ENCODE measurements around the gene RAPGEF5.

The RAPGEF5 gene

GRCh38 chr7:22210355-22210754, 146.6 kb downstream of the RAPGEF5 start:
- ATAC-seq (replicated peaks) = peak in 1 of 2 donors; percentile 60
- no peak overlapping the region for H3K4me3 Mint-ChIP-seq
- H3K36me3 Mint-ChIP-seq = peaks cover 0 to 8% of the 10 kb centered on the region in 2 donors
- H3K27ac Mint-ChIP-seq = no peak overlapping the region
- DNase-seq = no peak
- no peaks in the 10 kb centered on the region for H3K9me3 Mint-ChIP-seq
- H3K27me3 Mint-ChIP-seq = no peaks in the 10 kb centered on the region
- peaks cover 10 to 14% of the 10 kb centered on the region in 2 donors for H3K4me1 Mint-ChIP-seq

GRCh38 chr7:22208799-22209198, 148.2 kb downstream of the RAPGEF5 start:
- Mint-ChIP-seq H3K9me3 (no peaks in the 10 kb centered on the region), H3K27ac (no peak overlapping the region), H3K36me3 (no peaks in the 10 kb centered on the region), H3K4me1 (peaks cover 9 to 10% of the 10 kb centered on the region in 2 donors), H3K4me3 (no peak overlapping the region), H3K27me3 (no peaks in the 10 kb centered on the region)
- DNase-seq (no peak), ATAC-seq (replicated peaks) (no peak)

- H3K4me1 Mint-ChIP-seq = peaks cover 9 to 10% of the 10 kb centered on the region in 2 donors
- ATAC-seq (replicated peaks) = no peak
- H3K9me3 Mint-ChIP-seq = no peaks in the 10 kb centered on the region
- no peak overlapping the region for H3K27ac Mint-ChIP-seq
- no peak for DNase-seq
- no peak overlapping the region for H3K4me3 Mint-ChIP-seq
- H3K36me3 Mint-ChIP-seq = no peaks in the 10 kb centered on the region
- no peaks in the 10 kb centered on the region for H3K27me3 Mint-ChIP-seq
Measured at GRCh38 chr7:22207724-22208225, 149.2 kb downstream of the RAPGEF5 start.

GRCh38 chr7:22205631-22206030, 151.3 kb downstream of the RAPGEF5 start:
- no peaks in the 10 kb centered on the region for H3K9me3 Mint-ChIP-seq
- H3K27ac Mint-ChIP-seq = no peak overlapping the region
- H3K4me3 Mint-ChIP-seq = no peak overlapping the region

GRCh38 chr7:22204312-22204711, 152.6 kb downstream of the RAPGEF5 start:
- no peak for DNase-seq
- Mint-ChIP-seq H3K27ac (no peak overlapping the region), H3K4me1 (peaks cover 5 to 9% of the 10 kb centered on the region in 2 donors), H3K9me3 (no peaks in the 10 kb centered on the region), H3K27me3 (no peaks in the 10 kb centered on the region), H3K36me3 (no peaks in the 10 kb centered on the region), H3K4me3 (no peak overlapping the region)
- no peak for ATAC-seq (replicated peaks)

More at GRCh38 chr7:22205631-22206030, 151.3 kb downstream of the RAPGEF5 start:
- Mint-ChIP-seq H3K27me3 (no peaks in the 10 kb centered on the region), H3K36me3 (no peaks in the 10 kb centered on the region), H3K4me1 (peaks cover 9 to 10% of the 10 kb centered on the region in 2 donors)
- ATAC-seq (replicated peaks) = no peak
- DNase-seq = no peak

- Mint-ChIP-seq H3K27me3 (no peaks in the 10 kb centered on the region), H3K4me1 (no peaks in the 10 kb centered on the region), H3K27ac (no peak overlapping the region), H3K36me3 (no peaks in the 10 kb centered on the region), H3K9me3 (no peaks in the 10 kb centered on the region), H3K4me3 (no peak overlapping the region)
- DNase-seq (no peak), ATAC-seq (replicated peaks) (no peak)
Measured at GRCh38 chr7:22202141-22202540, 154.8 kb downstream of the RAPGEF5 start.

- no peak overlapping the region for H3K27ac Mint-ChIP-seq
- no peak for DNase-seq
- ATAC-seq (replicated peaks) = no peak
- no peaks in the 10 kb centered on the region for H3K9me3 Mint-ChIP-seq
- no peak overlapping the region for H3K4me3 Mint-ChIP-seq
- H3K36me3 Mint-ChIP-seq = no peaks in the 10 kb centered on the region
- H3K27me3 Mint-ChIP-seq = no peaks in the 10 kb centered on the region
- no peaks in the 10 kb centered on the region for H3K4me1 Mint-ChIP-seq
Measured at GRCh38 chr7:22201186-22201880, 155.6 kb downstream of the RAPGEF5 start.

GRCh38 chr7:22200777-22201176, 156.2 kb downstream of the RAPGEF5 start:
- DNase-seq = no peak
- Mint-ChIP-seq H3K36me3 (no peaks in the 10 kb centered on the region), H3K4me1 (no peaks in the 10 kb centered on the region), H3K27me3 (no peaks in the 10 kb centered on the region), H3K4me3 (no peak overlapping the region), H3K27ac (no peak overlapping the region), H3K9me3 (no peaks in the 10 kb centered on the region)
- no peak for ATAC-seq (replicated peaks)

GRCh38 chr7:22200238-22200637, 156.7 kb downstream of the RAPGEF5 start:
- Mint-ChIP-seq H3K4me1 (no peaks in the 10 kb centered on the region), H3K4me3 (no peak overlapping the region), H3K27ac (no peak overlapping the region), H3K36me3 (no peaks in the 10 kb centered on the region), H3K9me3 (no peaks in the 10 kb centered on the region), H3K27me3 (no peaks in the 10 kb centered on the region)
- DNase-seq = no peak
- no peak for ATAC-seq (replicated peaks)

GRCh38 chr7:22197376-22197775, 159.6 kb downstream of the RAPGEF5 start:
- H3K4me3 Mint-ChIP-seq = no peak overlapping the region
- H3K9me3 Mint-ChIP-seq = no peaks in the 10 kb centered on the region
- H3K27ac Mint-ChIP-seq = no peak overlapping the region
- H3K27me3 Mint-ChIP-seq = no peaks in the 10 kb centered on the region
- ATAC-seq (replicated peaks) (no peak), DNase-seq (no peak)
- no peaks in the 10 kb centered on the region for H3K36me3 Mint-ChIP-seq
- no peaks in the 10 kb centered on the region for H3K4me1 Mint-ChIP-seq

- no peaks in the 10 kb centered on the region for H3K27me3 Mint-ChIP-seq
- no peak overlapping the region for H3K4me3 Mint-ChIP-seq
- DNase-seq (no peak), ATAC-seq (replicated peaks) (no peak)
- no peaks in the 10 kb centered on the region for H3K9me3 Mint-ChIP-seq
- no peak overlapping the region for H3K27ac Mint-ChIP-seq
- H3K36me3 Mint-ChIP-seq = no peaks in the 10 kb centered on the region
- H3K4me1 Mint-ChIP-seq = no peaks in the 10 kb centered on the region
Measured at GRCh38 chr7:22196429-22196828, 160.5 kb downstream of the RAPGEF5 start.

- DNase-seq = no peak
- H3K36me3 Mint-ChIP-seq = no peaks in the 10 kb centered on the region
- no peaks in the 10 kb centered on the region for H3K27me3 Mint-ChIP-seq
- no peak for ATAC-seq (replicated peaks)
- H3K4me3 Mint-ChIP-seq = no peak overlapping the region
- no peaks in the 10 kb centered on the region for H3K4me1 Mint-ChIP-seq
- no peak overlapping the region for H3K27ac Mint-ChIP-seq
- H3K9me3 Mint-ChIP-seq = no peaks in the 10 kb centered on the region
Measured at GRCh38 chr7:22195397-22196172, 161.4 kb downstream of the RAPGEF5 start.

- no peak overlapping the region for H3K4me3 Mint-ChIP-seq
- H3K36me3 Mint-ChIP-seq = no peaks in the 10 kb centered on the region
- no peaks in the 10 kb centered on the region for H3K4me1 Mint-ChIP-seq
- H3K9me3 Mint-ChIP-seq = no peaks in the 10 kb centered on the region
- no peak overlapping the region for H3K27ac Mint-ChIP-seq
- no peaks in the 10 kb centered on the region for H3K27me3 Mint-ChIP-seq
- ATAC-seq (replicated peaks) (no peak), DNase-seq (no peak)
Measured at GRCh38 chr7:22194658-22195273, 162.2 kb downstream of the RAPGEF5 start.

- H3K36me3 Mint-ChIP-seq = no peaks in the 10 kb centered on the region
- no peak overlapping the region for H3K4me3 Mint-ChIP-seq
- ATAC-seq (replicated peaks) = no peak
- no peaks in the 10 kb centered on the region for H3K27me3 Mint-ChIP-seq
- DNase-seq = no peak
- no peaks in the 10 kb centered on the region for H3K4me1 Mint-ChIP-seq
- H3K27ac Mint-ChIP-seq = no peak overlapping the region
- H3K9me3 Mint-ChIP-seq = no peaks in the 10 kb centered on the region
Measured at GRCh38 chr7:22193450-22193983, 163.4 kb downstream of the RAPGEF5 start.

Measured in stimulated activated naive B cell treated with anti-CD40 and anti-IgM and Interleukin-4, amounts not matched to agents 10 μg/mL and 1 μg/mL and 100 μg/mL, for 72 hours (primary cell).